B cell (primary cell): Measurements from ENCODE around the gene HASPIN.

Experiments
- EZH2 ChIP-seq: IDR thresholded peaks from 2 replicates; pipeline ENCODE4 v1.6.1; 2012; ENCODE audit warnings: borderline replicate concordance, low read depth, mild to moderate bottlenecking, moderate library complexity, low read length; ENCODE audit not compliant: insufficient read depth, poor library complexity, severe bottlenecking
- TF ChIP-seq, protein P1 (sequence below): fragments of 200-600 bp; IDR thresholded peaks from one replicate; pipeline ENCODE4 v1.8.0; 2022; ENCODE audit warnings: antibody characterized with exemption, mild to moderate bottlenecking

DNA sequence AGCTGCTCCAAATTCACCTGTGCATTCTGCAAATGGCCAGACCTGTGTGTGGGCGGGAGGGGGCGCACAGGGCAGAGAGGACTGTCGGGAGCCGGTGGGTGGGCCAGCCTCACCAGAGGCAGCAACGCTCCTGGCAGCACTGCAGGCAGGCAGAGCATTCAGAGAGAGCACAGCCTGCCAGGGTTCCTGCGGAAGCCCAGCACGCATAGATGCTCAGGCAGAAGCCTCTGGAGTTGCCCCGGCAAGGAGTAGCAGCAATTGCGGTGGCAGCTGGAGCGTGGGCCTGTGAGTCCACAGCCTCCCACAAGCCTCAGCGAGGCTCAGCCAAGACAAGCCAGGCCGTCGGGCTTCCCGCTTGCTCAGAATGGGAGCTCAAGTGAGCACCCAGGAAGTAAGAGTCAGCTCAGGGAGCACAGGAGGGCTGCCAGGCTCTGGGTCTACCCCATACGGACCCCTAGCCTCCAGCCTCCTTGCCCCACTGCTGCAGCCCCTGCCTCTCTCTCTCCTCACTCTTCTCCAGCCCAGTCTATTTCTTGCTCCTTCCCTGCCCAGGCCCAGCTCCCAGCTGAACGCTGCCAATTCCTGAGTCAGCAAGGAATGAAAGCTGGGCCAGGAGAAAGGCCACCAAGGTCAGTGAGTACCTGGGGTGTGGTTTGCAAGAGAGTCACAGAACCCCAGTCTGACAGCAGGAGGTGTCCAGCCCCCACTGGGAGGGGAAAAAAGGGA lies 45.4 kb upstream of the HASPIN start:
- TF ChIP-seq, protein P1, sequence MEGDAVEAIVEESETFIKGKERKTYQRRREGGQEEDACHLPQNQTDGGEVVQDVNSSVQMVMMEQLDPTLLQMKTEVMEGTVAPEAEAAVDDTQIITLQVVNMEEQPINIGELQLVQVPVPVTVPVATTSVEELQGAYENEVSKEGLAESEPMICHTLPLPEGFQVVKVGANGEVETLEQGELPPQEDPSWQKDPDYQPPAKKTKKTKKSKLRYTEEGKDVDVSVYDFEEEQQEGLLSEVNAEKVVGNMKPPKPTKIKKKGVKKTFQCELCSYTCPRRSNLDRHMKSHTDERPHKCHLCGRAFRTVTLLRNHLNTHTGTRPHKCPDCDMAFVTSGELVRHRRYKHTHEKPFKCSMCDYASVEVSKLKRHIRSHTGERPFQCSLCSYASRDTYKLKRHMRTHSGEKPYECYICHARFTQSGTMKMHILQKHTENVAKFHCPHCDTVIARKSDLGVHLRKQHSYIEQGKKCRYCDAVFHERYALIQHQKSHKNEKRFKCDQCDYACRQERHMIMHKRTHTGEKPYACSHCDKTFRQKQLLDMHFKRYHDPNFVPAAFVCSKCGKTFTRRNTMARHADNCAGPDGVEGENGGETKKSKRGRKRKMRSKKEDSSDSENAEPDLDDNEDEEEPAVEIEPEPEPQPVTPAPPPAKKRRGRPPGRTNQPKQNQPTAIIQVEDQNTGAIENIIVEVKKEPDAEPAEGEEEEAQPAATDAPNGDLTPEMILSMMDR, result no peak
- no peak for TF ChIP-seq EZH2
